B cell (primary cell): ENCODE results near the gene ALOX15. TPM values are rescaled to one million over a fixed set of nuclear protein-coding genes. Genes with fewer than 3 reads are reported as not detected.

Source experiments
- ATAC-seq: fragments of 200-7000 bp; cut with Tn5 transposase; one replicate; pipeline ENCODE4 v1.10.0; 2021; ENCODE audit warnings: low read depth, mild to moderate bottlenecking, moderate number of reproducible peaks, moderate library complexity
- CTCF ChIA-PET: fragments of 350-600 bp; sonication (Branson Sonifier 250); formaldehyde crosslinking; loops from one replicate; lab custom pipeline; 2021; ENCODE audit warnings: antibody characterized with exemption, inconsistent platforms; lab: Charles Lee
- POLR2A ChIA-PET: fragments of 350-600 bp; sonication (Branson Sonifier 250); formaldehyde crosslinking; loops from one replicate; lab custom pipeline; 2021; ENCODE audit warnings: antibody characterized with exemption; lab: Charles Lee
- DNase-seq: peaks from one replicate; pipeline ENCODE4 v3.0.0; 2013
- H2AFZ ChIP-seq: 2 replicates; pipeline ENCODE4 v1.6.1; 2012; ENCODE audit warnings: mild to moderate bottlenecking, low read depth, low read length; ENCODE audit not compliant: insufficient read depth, poor library complexity, severe bottlenecking
- H3K27ac ChIP-seq, 2 donors: 1 replicate in 1 of 2; 2 replicates in 1 of 2; pipeline ENCODE4 v1.5.1; 2012 to 2013; ENCODE audit warnings: low read length in 2 of 2, mild to moderate bottlenecking in 2 of 2, moderate library complexity in 1 of 2
- H3K27me3 ChIP-seq, 4 experiments: fragments of 200-600 bp in 1 of 4; sonication (generic) in 1 of 4; replicated peaks in 1 of 4; 1 replicate in 2 of 4; 2 replicates in 2 of 4; pipeline versions ENCODE4 v1.6.1 to v1.7.0; 2013 to 2016; ENCODE audit warnings: low read length in 3 of 4, mild to moderate bottlenecking in 2 of 4, mixed read lengths in 1 of 4, moderate library complexity in 1 of 4; ENCODE audit not compliant: insufficient read depth in 4 of 4, control insufficient read depth in 3 of 4; ENCODE audit errors: control extremely low read depth in 1 of 4
- H3K36me3 ChIP-seq, 2 experiments: replicated peaks in 1 of 2; 1 replicate in 1 of 2; 2 replicates in 1 of 2; pipeline versions ENCODE4 v1.6.1 to v1.7.1; 2013; ENCODE audit warnings: low read length in 1 of 2; ENCODE audit not compliant: insufficient read depth in 2 of 2, control insufficient read depth in 1 of 2; ENCODE audit errors: control extremely low read depth in 1 of 2, extremely low read depth in 1 of 2
- H3K4me1 ChIP-seq, 2 donors: fragments of 200-600 bp in 1 of 2; sonication (generic) in 1 of 2; 1 replicate in 1 of 2; 2 replicates in 1 of 2; pipeline versions ENCODE4 v1.5.1 to v1.6.1; 2013 to 2017; ENCODE audit warnings: low read length in 2 of 2; ENCODE audit not compliant: control insufficient read depth in 2 of 2, insufficient read depth in 2 of 2
- H3K4me2 ChIP-seq: replicated peaks from 2 replicates; pipeline ENCODE3; 2012; ENCODE audit warnings: mild to moderate bottlenecking, low read depth, low read length; ENCODE audit not compliant: poor library complexity, severe bottlenecking
- H3K4me3 ChIP-seq, 5 experiments: fragments of 200-600 bp in 1 of 5; sonication (generic) in 1 of 5; 1 replicate in 3 of 5; 2 replicates in 2 of 5; pipeline versions ENCODE4 v1.5.1 to v1.7.0; 2011 to 2016; ENCODE audit warnings: low read length in 4 of 5, mild to moderate bottlenecking in 4 of 5, low read depth in 2 of 5, control low read depth in 1 of 5, moderate library complexity in 1 of 5; ENCODE audit not compliant: insufficient read depth in 1 of 5; ENCODE audit errors: control extremely low read depth in 1 of 5, extremely low read depth in 1 of 5
- H3K79me2 ChIP-seq: fragments of 200-600 bp; sonication (generic); one replicate; pipeline ENCODE4 v1.6.0; 2016; ENCODE audit warnings: low read length; ENCODE audit not compliant: control insufficient read depth, insufficient read depth
- H3K9ac ChIP-seq: fragments of 200-600 bp; sonication (generic); 2 replicates; pipeline ENCODE4 v1.6.1; 2017; ENCODE audit warnings: mild to moderate bottlenecking, low read length, moderate library complexity
- H3K9me3 ChIP-seq, 3 donors: one replicate each; pipeline versions ENCODE4 v1.6.1 to v1.7.1; 2013; ENCODE audit warnings: low read length in 2 of 3; ENCODE audit not compliant: control insufficient read depth in 2 of 3, insufficient read depth in 1 of 3; ENCODE audit errors: control extremely low read depth in 1 of 3
- H4K20me1 ChIP-seq: 2 replicates; pipeline ENCODE4 v1.6.0; 2012; ENCODE audit warnings: mild to moderate bottlenecking, low read length; ENCODE audit not compliant: insufficient read depth, control insufficient read depth, poor library complexity, severe bottlenecking
- H3K27ac Mint-ChIP-seq: one replicate; pipeline ENCODE4 v1.8.0; 2021; ENCODE audit warnings: mixed read lengths
- H3K27me3 Mint-ChIP-seq: one replicate; pipeline ENCODE4 v1.8.0; 2021; ENCODE audit warnings: mixed read lengths
- H3K4me1 Mint-ChIP-seq: one replicate; pipeline ENCODE4 v1.8.0; 2021; ENCODE audit warnings: mixed read lengths
- H3K4me3 Mint-ChIP-seq: one replicate; pipeline ENCODE4 v1.8.0; 2021; ENCODE audit warnings: mixed read lengths
- H3K9me3 Mint-ChIP-seq: one replicate; pipeline ENCODE4 v1.8.0; 2022; ENCODE audit warnings: mixed read lengths; ENCODE audit not compliant: insufficient read depth
- EZH2 ChIP-seq: IDR thresholded peaks from 2 replicates; pipeline ENCODE4 v1.6.1; 2012; ENCODE audit warnings: borderline replicate concordance, low read depth, mild to moderate bottlenecking, moderate library complexity, low read length; ENCODE audit not compliant: insufficient read depth, poor library complexity, severe bottlenecking
- WGBS: methylation state at CpG from one replicate; pipeline ENCODE4 v1.1.5; 2013; ENCODE audit warnings: missing lambda C conversion rate; ENCODE audit not compliant: insufficient coverage; 5-methylcytosine and 5-hydroxymethylcytosine counted together
- intact Hi-C: fragments of 100-400 bp; cut with micrococcal nuclease; formaldehyde crosslinking; loops from one replicate; pipeline ENCODE4 v1.10.0; 2022
- polyA plus RNA-seq: library from polyadenylated mRNA; depleted of rRNA; stranded (reverse); fragments of >200 nt; gene quantifications from 2 replicates; pipeline ENCODE4 v1.2.3, GENCODE V29; 2012
- total RNA-seq, 2 donors: library from RNA; stranded (reverse); fragments of 120-200 nt in 1 of 2; gene quantifications; 1 replicate in 1 of 2; 2 replicates in 1 of 2; pipeline versions ENCODE4 v1.2.3 to v1.2.4, GENCODE V29; 2013 to 2022
- TF ChIP-seq, protein P1 (sequence below): fragments of 200-600 bp; IDR thresholded peaks from one replicate; pipeline ENCODE4 v1.8.0; 2022; ENCODE audit warnings: antibody characterized with exemption, mild to moderate bottlenecking

ALOX15 gene
- total and polyA plus RNA-seq, 2 donors (not counting 1 experiment from before 2014, with no cell fraction given), result 0.10 TPM; not detected in 1

DNA sequence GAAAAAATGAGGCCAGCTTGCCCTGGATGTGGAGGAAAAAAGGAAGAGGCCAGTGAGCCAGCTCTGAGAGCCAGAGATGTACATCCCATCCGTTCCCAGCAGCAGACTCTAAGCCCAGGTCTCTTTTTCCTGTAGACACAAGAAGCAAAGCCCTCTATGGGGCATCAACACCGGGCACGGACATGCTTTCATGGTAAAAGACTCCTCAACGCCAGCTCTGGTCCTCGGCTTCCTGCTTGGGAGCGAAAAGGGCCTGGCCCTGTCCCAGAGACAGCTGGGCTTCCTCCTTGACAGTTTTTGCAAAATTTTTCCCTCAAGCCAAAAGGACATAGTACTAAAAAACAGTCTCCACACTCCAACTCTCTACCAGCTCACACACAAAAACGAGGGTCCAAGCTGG, 35.3 kb upstream of the ALOX15 start:
- Mint-ChIP-seq H3K9me3 (no peaks in the 10 kb centered on the region), H3K4me1 (no peaks in the 10 kb centered on the region), H3K27me3 (no peaks in the 10 kb centered on the region), H3K4me3 (no peak overlapping the region), H3K27ac (no peak overlapping the region)
- Histone ChIP-seq H3K4me1 (no peaks in the 10 kb centered on the region), H3K9ac (no peak overlapping the region), H3K79me2 (no peaks in the 10 kb centered on the region), H3K36me3 (peaks cover 0 to 89% of the 10 kb centered on the region in 2 experiments), H4K20me1 (no peaks in the 10 kb centered on the region), H3K4me3 (no peak overlapping the region), H3K9me3 (no peaks in the 10 kb centered on the region), H3K27ac (no peak overlapping the region), H2AFZ (no peak overlapping the region), H3K27me3 (no peaks in the 10 kb centered on the region), H3K4me2 (no peak overlapping the region)
- intact Hi-C loops, result no loop called here
- DNase-seq (no peak), ATAC-seq (no peak)
- 98% methylated on average over 6 of the region's 7 CpGs for WGBS
- CTCF ChIA-PET, result interaction anchor here (1.2 to 1.3 kb wide), 2 partner anchors 52 to 89 kb away, joined by 3 read pairs; no protein-coding TSS in a partner anchor
- POLR2A ChIA-PET, result no interaction called here
- TF ChIP-seq, protein P1, sequence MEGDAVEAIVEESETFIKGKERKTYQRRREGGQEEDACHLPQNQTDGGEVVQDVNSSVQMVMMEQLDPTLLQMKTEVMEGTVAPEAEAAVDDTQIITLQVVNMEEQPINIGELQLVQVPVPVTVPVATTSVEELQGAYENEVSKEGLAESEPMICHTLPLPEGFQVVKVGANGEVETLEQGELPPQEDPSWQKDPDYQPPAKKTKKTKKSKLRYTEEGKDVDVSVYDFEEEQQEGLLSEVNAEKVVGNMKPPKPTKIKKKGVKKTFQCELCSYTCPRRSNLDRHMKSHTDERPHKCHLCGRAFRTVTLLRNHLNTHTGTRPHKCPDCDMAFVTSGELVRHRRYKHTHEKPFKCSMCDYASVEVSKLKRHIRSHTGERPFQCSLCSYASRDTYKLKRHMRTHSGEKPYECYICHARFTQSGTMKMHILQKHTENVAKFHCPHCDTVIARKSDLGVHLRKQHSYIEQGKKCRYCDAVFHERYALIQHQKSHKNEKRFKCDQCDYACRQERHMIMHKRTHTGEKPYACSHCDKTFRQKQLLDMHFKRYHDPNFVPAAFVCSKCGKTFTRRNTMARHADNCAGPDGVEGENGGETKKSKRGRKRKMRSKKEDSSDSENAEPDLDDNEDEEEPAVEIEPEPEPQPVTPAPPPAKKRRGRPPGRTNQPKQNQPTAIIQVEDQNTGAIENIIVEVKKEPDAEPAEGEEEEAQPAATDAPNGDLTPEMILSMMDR, result no peak
- no peak for TF ChIP-seq EZH2

DNA sequence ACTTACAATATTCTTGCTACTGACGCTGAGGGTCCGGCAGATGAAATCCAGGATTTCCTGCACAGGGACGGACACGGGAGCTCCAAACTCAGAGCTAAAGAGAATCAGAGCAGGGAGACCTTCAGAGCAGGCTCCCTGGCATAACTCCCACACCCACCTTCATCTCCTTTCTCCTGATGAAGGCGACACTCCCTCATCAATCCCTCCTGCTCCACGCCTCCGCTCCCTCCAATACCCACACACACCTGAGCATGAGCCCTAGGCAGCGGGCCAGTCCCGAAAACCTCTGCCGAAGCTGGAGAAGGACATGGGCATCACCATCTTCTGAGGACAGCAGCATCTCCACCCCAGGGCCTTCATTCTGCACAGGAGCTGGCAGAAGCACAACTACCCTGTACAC, 34.3 kb upstream of the ALOX15 start:
- 94% methylated on average over 10 of the region's 10 CpGs for WGBS
- TF ChIP-seq EZH2, result no peak
- TF ChIP-seq, protein P1, result no peak

More for the DNA sequence above, 34.3 kb upstream of the ALOX15 start:
- Histone ChIP-seq H2AFZ (no peak overlapping the region), H3K79me2 (no peaks in the 10 kb centered on the region), H3K9ac (no peak overlapping the region), H3K27me3 (no peaks in the 10 kb centered on the region), H3K27ac (no peak overlapping the region), H4K20me1 (no peaks in the 10 kb centered on the region), H3K4me2 (no peak overlapping the region), H3K9me3 (no peaks in the 10 kb centered on the region), H3K36me3 (peaks cover 0 to 95% of the 10 kb centered on the region in 2 experiments), H3K4me1 (no peaks in the 10 kb centered on the region), H3K4me3 (no peak overlapping the region)
- H3K4me3 Mint-ChIP-seq, result no peak overlapping the region
- ATAC-seq, result no peak
- no peak for DNase-seq
- no peaks in the 10 kb centered on the region for H3K27me3 Mint-ChIP-seq
- H3K27ac Mint-ChIP-seq, result no peak overlapping the region
- ChIA-PET POLR2A (no interaction called here), CTCF (interaction anchor here (0.6 to 1.3 kb wide), 2 partner anchors 88 to 213 kb away, joined by 3 read pairs; no protein-coding TSS in a partner anchor)
- intact Hi-C loops, result no loop called here
- no peaks in the 10 kb centered on the region for H3K4me1 Mint-ChIP-seq
- no peaks in the 10 kb centered on the region for H3K9me3 Mint-ChIP-seq
